Astrocyte (in vitro differentiated cells and primary cell): ENCODE data around the gene DUSP10.

Experiments
- CTCF ChIP-seq: IDR thresholded peaks from 2 replicates; pipeline ENCODE4 v1.5.1; 2011; ENCODE audit warnings: low read depth, mild to moderate bottlenecking, inconsistent platforms, low read length, moderate library complexity; ENCODE audit not compliant: insufficient read depth
- EZH2 ChIP-seq: IDR thresholded peaks from 2 replicates; pipeline ENCODE4 v1.6.1; 2012; ENCODE audit warnings: mild to moderate bottlenecking, low read length, inconsistent platforms; ENCODE audit not compliant: insufficient read depth

GRCh38 chr1:221718381-221719277 is 23.3 kb downstream of the DUSP10 start:
- TF ChIP-seq CTCF (no peak), EZH2 (no peak)
